Fibroblast of lung (primary cell): Measurements from ENCODE around the gene CCDC171. TPM values are rescaled to one million over a fixed set of nuclear protein-coding genes. Genes with fewer than 3 reads are reported as not detected.
A peak's percentile ranks its signal among the peaks of the same experiment; 100 is the strongest.

Experiments used
- DNase-seq, 2 donors: peaks; one replicate each; pipeline versions ENCODE4 v3.0.0 to v3.0.0-alpha.2; 2010; ENCODE audit warnings: low read depth in 2 of 2
- H2AFZ ChIP-seq: 2 replicates; pipeline ENCODE4 v1.5.1; 2012; ENCODE audit warnings: low read length, control low read depth, inconsistent platforms
- H3K27ac ChIP-seq: 2 replicates; pipeline ENCODE4 v1.5.1; 2011; ENCODE audit warnings: low read length, control low read depth; ENCODE audit not compliant: insufficient read depth
- H3K27me3 ChIP-seq: 2 replicates; pipeline ENCODE4 v1.5.1; 2011; ENCODE audit warnings: mild to moderate bottlenecking, low read length; ENCODE audit not compliant: control insufficient read depth, insufficient read depth
- H3K36me3 ChIP-seq: 2 replicates; pipeline ENCODE4 v1.5.1; 2011; ENCODE audit warnings: low read length; ENCODE audit not compliant: control insufficient read depth, insufficient read depth
- H3K4me1 ChIP-seq: 2 replicates; pipeline ENCODE4 v1.5.1; 2011; ENCODE audit warnings: low read length; ENCODE audit not compliant: control insufficient read depth, insufficient read depth; ENCODE audit errors: extremely low read depth
- H3K4me2 ChIP-seq: 2 replicates; pipeline ENCODE4 v1.5.1; 2011; ENCODE audit warnings: low read length, control low read depth; ENCODE audit not compliant: insufficient read depth; ENCODE audit errors: extremely low read depth
- H3K4me3 ChIP-seq, 4 experiments: fragments of 200-600 bp in 1 of 4; sonication (generic) in 1 of 4; replicated peaks in 1 of 4; 2 replicates each; pipeline ENCODE4 v1.5.1; 2011 to 2016; ENCODE audit warnings: low read length in 4 of 4, low read depth in 3 of 4, mild to moderate bottlenecking in 3 of 4, control low read depth in 2 of 4, inconsistent platforms in 1 of 4, mixed read lengths in 1 of 4; ENCODE audit not compliant: insufficient read depth in 1 of 4; ENCODE audit errors: control extremely low read depth in 1 of 4
- H3K79me2 ChIP-seq: 2 replicates; pipeline ENCODE4 v1.5.1; 2012; ENCODE audit warnings: mild to moderate bottlenecking, low read length, inconsistent platforms; ENCODE audit not compliant: control insufficient read depth, insufficient read depth
- H3K9ac ChIP-seq: 2 replicates; pipeline ENCODE4 v1.5.1; 2011; ENCODE audit warnings: mild to moderate bottlenecking, low read length, control low read depth; ENCODE audit not compliant: insufficient read depth
- H3K9me3 ChIP-seq: 2 replicates; pipeline ENCODE4 v1.5.1; 2012; ENCODE audit warnings: low read depth, low read length; ENCODE audit not compliant: control insufficient read depth, insufficient read depth
- H4K20me1 ChIP-seq: 2 replicates; pipeline ENCODE4 v1.5.1; 2011; ENCODE audit warnings: low read length; ENCODE audit not compliant: control insufficient read depth, insufficient read depth; ENCODE audit errors: extremely low read depth
- CTCF ChIP-seq, 2 donors: IDR thresholded peaks in 1 of 2; conservative IDR thresholded peaks in 1 of 2; 1 replicate in 1 of 2; 2 replicates in 1 of 2; pipeline ENCODE4 v1.5.1; 2011 to 2012; ENCODE audit warnings: low read length in 2 of 2, control low read depth in 1 of 2, inconsistent platforms in 1 of 2, low read depth in 1 of 2, mild to moderate bottlenecking in 1 of 2
- EZH2 ChIP-seq: IDR thresholded peaks from 2 replicates; pipeline ENCODE4 v1.5.1; 2012; ENCODE audit warnings: low read length, control low read depth, mild to moderate bottlenecking; ENCODE audit errors: missing control alignments
- polyA plus RNA-seq, 2 donors: library from polyadenylated mRNA; depleted of rRNA in 1 of 2; stranded (reverse) in 1 of 2; unstranded in 1 of 2; fragments of >200 nt; gene quantifications; 2 replicates each; pipeline ENCODE4 v1.2.1, GENCODE V29; 2011 to 2012; ENCODE audit warnings: missing spikeins in 1 of 2
- total RNA-seq: library from RNA; depleted of rRNA; stranded (reverse); fragments of >200 nt; gene quantifications from 2 replicates; pipeline ENCODE4 v1.2.1, GENCODE V29; 2014

The CCDC171 gene
- total and polyA plus RNA-seq, 2 donors (not counting 1 experiment from before 2014, with no cell fraction given): 0.62 to 4.8 TPM

GRCh38 chr9:15725953-15726352 is 173.1 kb downstream of the CCDC171 start:
- Histone ChIP-seq H4K20me1 (no peaks in the 10 kb centered on the region), H3K9ac (no peak overlapping the region), H3K27me3 (no peaks in the 10 kb centered on the region), H2AFZ (no peak overlapping the region), H3K36me3 (no peaks in the 10 kb centered on the region), H3K4me2 (no peak overlapping the region), H3K4me3 (no peak overlapping the region), H3K4me1 (peaks cover 2% of the 10 kb centered on the region), H3K9me3 (no peaks in the 10 kb centered on the region), H3K27ac (no peak overlapping the region), H3K79me2 (no peaks in the 10 kb centered on the region)
- TF ChIP-seq EZH2 (no peak), CTCF (conservative IDR thresholded peaks at IDR 0.05 in 1 of 2, IDR thresholded peaks at IDR 0.05 in 1 of 2; ENCODE audit: low read depth in 1 of 2, low read length in 2 of 2) (no peak)
- DNase-seq: peak in 1 of 2 donors; percentile 39

GRCh38 chr9:15729507-15729906 is 176.7 kb downstream of the CCDC171 start:
- Histone ChIP-seq H4K20me1 (no peaks in the 10 kb centered on the region), H3K4me1 (no peaks in the 10 kb centered on the region), H2AFZ (no peak overlapping the region), H3K36me3 (no peaks in the 10 kb centered on the region), H3K4me2 (no peak overlapping the region), H3K9me3 (no peaks in the 10 kb centered on the region), H3K27ac (no peak overlapping the region), H3K9ac (no peak overlapping the region), H3K27me3 (no peaks in the 10 kb centered on the region), H3K79me2 (no peaks in the 10 kb centered on the region), H3K4me3 (no peak overlapping the region)
- TF ChIP-seq CTCF (conservative IDR thresholded peaks at IDR 0.05 in 1 of 2, IDR thresholded peaks at IDR 0.05 in 1 of 2; ENCODE audit: low read depth in 1 of 2, low read length in 2 of 2): no peak
- TF ChIP-seq EZH2: no peak
- no peak for DNase-seq

GRCh38 chr9:15735083-15735857 is 182.4 kb downstream of the CCDC171 start:
- TF ChIP-seq CTCF (conservative IDR thresholded peaks at IDR 0.05 in 1 of 2, IDR thresholded peaks at IDR 0.05 in 1 of 2; ENCODE audit: low read depth in 1 of 2, low read length in 2 of 2) (no peak), EZH2 (no peak)
- Histone ChIP-seq H3K27me3 (no peaks in the 10 kb centered on the region), H3K79me2 (no peaks in the 10 kb centered on the region), H3K36me3 (no peaks in the 10 kb centered on the region), H3K9ac (no peak overlapping the region), H3K4me1 (peaks cover 11% of the 10 kb centered on the region), H3K4me2 (peak overlapping the region; percentile 70), H3K27ac (no peak overlapping the region), H3K9me3 (no peaks in the 10 kb centered on the region), H2AFZ (no peak overlapping the region), H4K20me1 (no peaks in the 10 kb centered on the region), H3K4me3 (no peak overlapping the region)
- peak; percentile 91 to 97 for DNase-seq
